GM12878 (cell line): ENCODE results near the gene CCR5. TPM values are rescaled to one million over a fixed set of nuclear protein-coding genes. Genes with fewer than 3 reads are reported as not detected.

ENCODE experiments used
- ATAC-seq: fragments of 200-7000 bp; cut with Tn5 transposase; 3 replicates; pipeline ENCODE4 v1.9.1; 2020; ENCODE audit warnings: mild to moderate bottlenecking, moderate library complexity
- BruUV-seq: library from RNA; stranded (reverse); fragments of 400-500 nt; replicated peaks from 2 replicates; lab custom pipeline; 2021; lab: Mats Ljungman, UMichigan
- CTCF ChIA-PET: fragments of 300-600 bp; sonication (Branson Sonifier 250); formaldehyde crosslinking; extraction: SDS; loops from one replicate; lab custom pipeline; 2021; ENCODE audit warnings: inconsistent platforms; lab: Yijun Ruan, JAX
- POLR2A ChIA-PET: fragments of 350-600 bp; formaldehyde crosslinking; extraction: SDS; loops from one replicate; lab custom pipeline; 2021; ENCODE audit warnings: inconsistent platforms; lab: Charles Lee
- RAD21 ChIA-PET: fragments of 300-600 bp; sonication (Branson Sonifier 250); formaldehyde crosslinking; loops from one replicate; lab custom pipeline; 2023; ENCODE audit warnings: antibody characterized with exemption; ENCODE audit not compliant: unreplicated experiment; lab: Charles Lee
- SMC1A ChIA-PET: fragments of 300-600 bp; sonication (Branson Sonifier 250); formaldehyde crosslinking; loops from one replicate; lab custom pipeline; 2023; ENCODE audit not compliant: unreplicated experiment, uncharacterized antibody; lab: Charles Lee
- DNase-seq: peaks from one replicate; pipeline ENCODE4 v3.0.0-alpha.2; 2011; ENCODE audit warnings: low read depth, low spot score
- FAIRE-seq: peaks from 3 replicates; lab custom pipeline; 2011; peaks lifted over from hg19 to GRCh38; lab: Jason Lieb, UNC
- H2AFZ ChIP-seq: 2 replicates; pipeline ENCODE4 v1.6.0; 2011; ENCODE audit warnings: low read depth, low read length, control low read depth; ENCODE audit not compliant: control insufficient read depth
- H3K27ac ChIP-seq: 2 replicates; pipeline ENCODE4 v1.5.1; 2011; ENCODE audit warnings: control low read depth; ENCODE audit not compliant: control insufficient read depth, insufficient read depth
- H3K27me3 ChIP-seq, 2 experiments: replicated peaks in 1 of 2; 2 replicates each; pipeline versions ENCODE4 v1.6.0 to v1.6.1; 2011; ENCODE audit warnings: low read length in 1 of 2; ENCODE audit not compliant: control insufficient read depth in 2 of 2, insufficient read depth in 2 of 2
- H3K36me3 ChIP-seq, 2 experiments: 2 replicates each; pipeline ENCODE4 v1.5.1; 2011; ENCODE audit warnings: low read length in 1 of 2; ENCODE audit not compliant: control insufficient read depth in 2 of 2, insufficient read depth in 2 of 2
- H3K4me1 ChIP-seq: 2 replicates; pipeline ENCODE4 v1.6.1; 2011; ENCODE audit warnings: mild to moderate bottlenecking, low read length, moderate library complexity, mixed read lengths; ENCODE audit not compliant: control insufficient read depth, insufficient read depth
- H3K4me2 ChIP-seq: 2 replicates; pipeline ENCODE4 v1.6.0; 2011; ENCODE audit warnings: control low read depth; ENCODE audit not compliant: control insufficient read depth, insufficient read depth
- H3K4me3 ChIP-seq: fragments of 200-600 bp; sonication (generic); 2 replicates; pipeline ENCODE4 v1.5.1; 2016
- H3K79me2 ChIP-seq: 2 replicates; pipeline ENCODE4 v1.6.0; 2011; ENCODE audit warnings: low read length; ENCODE audit not compliant: control insufficient read depth, insufficient read depth
- H3K9ac ChIP-seq: 2 replicates; pipeline ENCODE4 v1.8.0; 2011; ENCODE audit warnings: low read length, control low read depth, mixed read lengths; ENCODE audit not compliant: control insufficient read depth, insufficient read depth
- H3K9me3 ChIP-seq: replicated peaks from 3 replicates; pipeline ENCODE4 v1.5.1; 2011; ENCODE audit warnings: mild to moderate bottlenecking, low read length; ENCODE audit not compliant: control insufficient read depth, insufficient read depth
- H4K20me1 ChIP-seq: 2 replicates; pipeline ENCODE4 v1.6.0; 2011; ENCODE audit not compliant: control insufficient read depth, insufficient read depth
- GATAD2B ChIP-seq: fragments of 450-650 bp; conservative IDR thresholded peaks from 2 replicates; pipeline ENCODE4 v1.6.1; 2017; ENCODE audit warnings: low read depth, mild to moderate bottlenecking, moderate library complexity
- HSF1 ChIP-seq: fragments of 150-350 bp; IDR thresholded peaks from 2 replicates; pipeline ENCODE4 v1.6.1; 2014; ENCODE audit warnings: mild to moderate bottlenecking, low read depth, low read length
- IRF5 ChIP-seq: fragments of 450-650 bp; IDR thresholded peaks from 2 replicates; pipeline ENCODE4 v1.6.1; 2017; ENCODE audit warnings: borderline replicate concordance
- POLR2AphosphoS5 ChIP-seq: IDR thresholded peaks from 2 replicates; pipeline ENCODE4 v1.6.1; 2011; ENCODE audit warnings: mild to moderate bottlenecking, low read length, inconsistent platforms
- SP1 ChIP-seq: IDR thresholded peaks from one replicate; pipeline ENCODE4 v1.6.1; 2011; ENCODE audit warnings: low read depth, low read length
- TCF3 ChIP-seq: IDR thresholded peaks from 2 replicates; pipeline ENCODE4 v1.6.1; 2012; ENCODE audit warnings: low read depth, mild to moderate bottlenecking, low read length, borderline replicate concordance; ENCODE audit not compliant: insufficient read depth
- ZBTB40 ChIP-seq: fragments of 450-650 bp; IDR thresholded peaks from 2 replicates; pipeline ENCODE4 v1.6.1; 2016; ENCODE audit warnings: mild to moderate bottlenecking, moderate library complexity, borderline replicate concordance
- ZNF622 ChIP-seq: fragments of 450-650 bp; IDR thresholded peaks from 2 replicates; pipeline ENCODE4 v1.6.1; 2017; ENCODE audit warnings: mild to moderate bottlenecking, inconsistent platforms
- WGBS: methylation state at CpG from one replicate; pipeline ENCODE4 v1.1.6; 2016; ENCODE audit warnings: low lambda C conversion rate; ENCODE audit not compliant: insufficient replicate concordance, insufficient coverage; ENCODE audit errors: missing lambda C conversion rate; 5-methylcytosine and 5-hydroxymethylcytosine counted together
- in situ Hi-C: fragments of 300-500 bp; cut with MboI; formaldehyde crosslinking; loops from 9 replicates; pipeline ENCODE4 v1.14.3; 2018; ENCODE audit warnings: mixed read lengths
- intact Hi-C: fragments of 100-400 bp; cut with micrococcal nuclease; formaldehyde crosslinking; loops from one replicate; pipeline ENCODE4 v1.14.2; 2022; ENCODE audit not compliant: unreplicated experiment
- polyA plus RNA-seq, 11 experiments: library from polyadenylated mRNA; depleted of rRNA in 4 of 11; unstranded in 6 of 11; stranded (reverse) in 5 of 11; fragments of >200 nt; fragmentation: Nextera tagmentation in 4 of 11; fragmentation: Illumina TruSeq in 1 of 11; extraction: Ambion mirVana in 4 of 11; extraction: Trizol in 1 of 11; gene quantifications; 1 replicate in 1 of 11; 2 replicates in 10 of 11; pipeline versions ENCODE4 v1.2.1 to v1.2.3, GENCODE V29; 2011 to 2016; ENCODE audit warnings: inconsistent platforms in 2 of 11, missing spikeins in 2 of 11, low read depth in 1 of 11
- total RNA-seq, 4 experiments: library from RNA; depleted of rRNA in 3 of 4; stranded (reverse); fragments of >200 nt in 3 of 4; fragmentation: Illumina TruSeq in 1 of 4; extraction: Trizol in 1 of 4; gene quantifications; 2 replicates each; pipeline versions ENCODE4 v1.2.1 to v1.2.3, GENCODE V29; 2013 to 2021

CCR5 gene
- total and polyA plus RNA-seq, 10 of the 15 experiments (the other 5 are each of a cell fraction or from before 2014, with no cell fraction given), result 0.17 to 1.6 (median 0.82) TPM; not detected in 1

DNA sequence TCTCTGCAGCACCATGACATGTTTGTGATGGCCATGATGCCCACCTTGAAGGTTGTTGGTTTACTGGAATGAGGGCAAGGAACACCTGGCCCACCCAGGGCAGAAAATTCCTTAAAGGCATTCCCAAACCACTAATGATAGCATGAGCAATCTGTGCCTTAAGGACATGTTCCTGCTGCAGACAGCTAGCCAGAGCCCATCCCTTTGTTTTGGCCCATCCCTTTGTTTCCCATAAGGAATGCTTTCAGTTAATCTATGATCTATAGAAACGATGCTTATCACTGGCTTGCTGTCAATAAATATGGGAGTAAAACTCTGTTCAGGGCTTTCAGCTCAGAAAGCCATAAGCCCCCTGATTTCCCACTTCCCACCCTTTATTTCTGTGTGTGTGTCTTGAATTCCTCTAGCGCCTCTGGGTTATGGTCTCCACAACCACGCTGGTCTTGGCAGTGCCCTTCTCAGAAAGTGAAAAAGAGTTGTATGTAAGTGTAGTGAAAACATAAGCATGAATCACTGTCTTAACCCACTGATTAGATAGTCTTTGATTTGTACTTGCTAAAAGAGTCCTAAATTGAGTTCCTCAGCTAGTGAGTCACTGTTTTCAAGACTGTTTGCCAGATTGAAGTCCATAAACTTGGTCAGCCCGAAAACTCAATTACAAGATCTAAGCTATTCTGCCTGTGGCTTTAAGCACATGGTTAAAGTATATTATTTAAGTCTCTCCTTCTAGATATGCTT lies 35.8 kb upstream of the CCR5 start:
- TF ChIP-seq ZNF622 (no peak), SP1 (no peak), POLR2AphosphoS5 (no peak), HSF1 (no peak), TCF3 (no peak), ZBTB40 (no peak), GATAD2B (no peak), IRF5 (no peak)
- Histone ChIP-seq H4K20me1 (no peaks in the 10 kb centered on the region), H3K4me2 (no peak overlapping the region), H3K4me1 (no peaks in the 10 kb centered on the region), H3K27me3 (no peaks in the 10 kb centered on the region), H3K79me2 (no peaks in the 10 kb centered on the region), H3K9ac (no peak overlapping the region), H3K27ac (no peak overlapping the region), H2AFZ (no peak overlapping the region), H3K4me3 (no peak overlapping the region), H3K9me3 (peaks cover 15% of the 10 kb centered on the region), H3K36me3 (no peaks in the 10 kb centered on the region)
- WGBS, result 47% methylated on average over 4 of the region's 4 CpGs
- ATAC-seq (no peak), FAIRE-seq (no peak), DNase-seq (no peak)
- ChIA-PET POLR2A (interaction anchor here (1.0 kb wide), 1 partner anchor 13 kb away, joined by 4 read pairs; no protein-coding TSS in a partner anchor), CTCF (interaction anchor here (1.0 to 4.3 kb wide), 4 partner anchors 12 to 50 kb away, joined by 3 to 11 read pairs (median 4); no protein-coding TSS in a partner anchor), RAD21 (no interaction called here), SMC1A (interaction anchor here (0.8 to 1.4 kb wide), 3 partner anchors 13 to 34 kb away, joined by 3 to 4 read pairs (median 3); no protein-coding TSS in a partner anchor)
- no TSS peak for BruUV-seq
- in situ Hi-C loops (no loop called here), intact Hi-C loops (no loop called here)
